Endothelial cell of umbilical vein (primary cell): ENCODE results near the gene CDIP1. TPM values are rescaled to one million over a fixed set of nuclear protein-coding genes. Genes with fewer than 3 reads are reported as not detected.

Experiments
- BruUV-seq: library from RNA; stranded (reverse); fragments of 400-500 nt; replicated peaks from 2 replicates; lab custom pipeline; 2021; lab: Mats Ljungman, UMichigan
- CTCF ChIA-PET: fragments of 300-600, 350-600 bp; sonication (Branson Sonifier 250); formaldehyde crosslinking; loops from one replicate; lab custom pipeline; 2021; ENCODE audit warnings: antibody characterized with exemption, inconsistent platforms; lab: Charles Lee
- POLR2A ChIA-PET: fragments of 300-600, 350-600 bp; sonication (Branson Sonifier 250); formaldehyde crosslinking; loops from one replicate; lab custom pipeline; 2021; ENCODE audit warnings: antibody characterized with exemption, inconsistent platforms; lab: Charles Lee
- DNase-seq: peaks from one replicate; pipeline ENCODE4 v3.0.0-alpha.2; 2011; ENCODE audit warnings: low read depth, low spot score
- FAIRE-seq: peaks from 2 replicates; lab custom pipeline; 2011; peaks lifted over from hg19 to GRCh38; lab: Jason Lieb, UNC
- H2AFZ ChIP-seq: 2 replicates; pipeline ENCODE4 v1.6.0; 2012; ENCODE audit warnings: low read depth, low read length, control low read depth, inconsistent platforms
- H3K27ac ChIP-seq: 2 replicates; pipeline ENCODE4 v1.5.1; 2011; ENCODE audit warnings: low read depth, mild to moderate bottlenecking, control low read depth, low read length, moderate library complexity; ENCODE audit not compliant: insufficient read depth
- H3K27me3 ChIP-seq, 2 experiments: 2 replicates each; pipeline versions ENCODE4 v1.6.0 to v1.6.1; 2011; ENCODE audit warnings: low read length in 2 of 2, mixed read lengths in 1 of 2; ENCODE audit not compliant: control insufficient read depth in 2 of 2, insufficient read depth in 2 of 2
- H3K36me3 ChIP-seq, 2 experiments: 2 replicates in 1 of 2; 3 replicates in 1 of 2; pipeline ENCODE4 v1.5.1; 2011; ENCODE audit warnings: low read length in 2 of 2, mild to moderate bottlenecking in 1 of 2, moderate library complexity in 1 of 2; ENCODE audit not compliant: control insufficient read depth in 2 of 2, insufficient read depth in 2 of 2; ENCODE audit errors: extremely low read depth in 1 of 2
- H3K4me1 ChIP-seq: 3 replicates; pipeline ENCODE4 v1.5.1; 2011; ENCODE audit warnings: mild to moderate bottlenecking, low read length; ENCODE audit not compliant: control insufficient read depth, insufficient read depth; ENCODE audit errors: extremely low read depth
- H3K4me2 ChIP-seq: 2 replicates; pipeline ENCODE4 v1.6.1; 2011; ENCODE audit warnings: low read length, control low read depth, mixed read lengths; ENCODE audit not compliant: insufficient read depth
- H3K4me3 ChIP-seq, 3 experiments: fragments of 200-600 bp in 1 of 3; sonication (generic), shearing (Covaris generic) in 1 of 3; replicated peaks in 1 of 3; 2 replicates each; pipeline ENCODE4 v1.5.1; 2011 to 2016; ENCODE audit warnings: control low read depth in 3 of 3, low read length in 3 of 3, mild to moderate bottlenecking in 2 of 3, inconsistent platforms in 1 of 3, low read depth in 1 of 3, moderate library complexity in 1 of 3; ENCODE audit not compliant: insufficient read depth in 1 of 3
- H3K79me2 ChIP-seq: 2 replicates; pipeline ENCODE4 v1.6.0; 2012; ENCODE audit warnings: low read length, inconsistent platforms; ENCODE audit not compliant: control insufficient read depth, insufficient read depth
- H3K9ac ChIP-seq: replicated peaks from 2 replicates; pipeline ENCODE3; 2011; ENCODE audit warnings: low read length, control low read depth; ENCODE audit not compliant: insufficient read depth; ENCODE audit errors: extremely low read depth
- H3K9me1 ChIP-seq: replicated peaks from 3 replicates; pipeline ENCODE4 v1.6.0; 2011; ENCODE audit warnings: mild to moderate bottlenecking, low read length; ENCODE audit not compliant: control insufficient read depth, insufficient read depth; ENCODE audit errors: extremely low read depth
- H3K9me3 ChIP-seq: replicated peaks from 2 replicates; pipeline ENCODE4 v1.5.1; 2012; ENCODE audit warnings: low read length, inconsistent platforms; ENCODE audit not compliant: control insufficient read depth, insufficient read depth
- H4K20me1 ChIP-seq: replicated peaks from 2 replicates; pipeline ENCODE3; 2011; ENCODE audit warnings: mild to moderate bottlenecking, low read length; ENCODE audit not compliant: control insufficient read depth, insufficient read depth; ENCODE audit errors: extremely low read depth
- CTCF ChIP-seq, 2 donors: IDR thresholded peaks; 1 replicate in 1 of 2; 2 replicates in 1 of 2; pipeline ENCODE4 v1.5.1; 2011; ENCODE audit warnings: low read length in 2 of 2, mild to moderate bottlenecking in 2 of 2, moderate library complexity in 2 of 2, control low read depth in 1 of 2, inconsistent platforms in 1 of 2, low read depth in 1 of 2; ENCODE audit not compliant: insufficient read depth in 1 of 2; ENCODE audit errors: extremely low read depth in 1 of 2
- EZH2 ChIP-seq: IDR thresholded peaks from 2 replicates; pipeline ENCODE4 v1.6.1; 2012; ENCODE audit warnings: borderline replicate concordance, low read depth, mild to moderate bottlenecking, moderate library complexity, low read length, inconsistent platforms; ENCODE audit not compliant: severe bottlenecking
- FOS ChIP-seq: IDR thresholded peaks from 2 replicates; pipeline ENCODE4 v1.6.1; 2011; ENCODE audit warnings: mild to moderate bottlenecking, low read length, moderate library complexity, borderline replicate concordance; ENCODE audit not compliant: insufficient read depth
- GATA2 ChIP-seq: IDR thresholded peaks from 2 replicates; pipeline ENCODE4 v1.7.0; 2011; ENCODE audit warnings: low read depth, mild to moderate bottlenecking, moderate library complexity, mixed read lengths, low read length; ENCODE audit not compliant: insufficient read length, insufficient read depth
- JUN ChIP-seq: IDR thresholded peaks from 2 replicates; pipeline ENCODE4 v1.6.1; 2011; ENCODE audit warnings: borderline replicate concordance, low read depth; ENCODE audit not compliant: insufficient read length, insufficient read depth
- MYC ChIP-seq: IDR thresholded peaks from one replicate; pipeline ENCODE4 v1.6.1; 2011; ENCODE audit warnings: mild to moderate bottlenecking, low read depth, low read length
- POLR2A ChIP-seq: IDR thresholded peaks from 2 replicates; pipeline ENCODE4 v1.6.1; 2012; ENCODE audit warnings: low read depth, mild to moderate bottlenecking, control low read depth, low read length
- POLR2AphosphoS5 ChIP-seq: IDR thresholded peaks from 2 replicates; pipeline ENCODE4 v1.6.1; 2012; ENCODE audit warnings: low read depth, mild to moderate bottlenecking, control low read depth, low read length, moderate library complexity; ENCODE audit not compliant: insufficient read depth
- dilution Hi-C: fragments of 300-500 bp; cut with MboI; formaldehyde crosslinking; loops from one replicate; pipeline ENCODE4 v1.15.0; 2019; ENCODE audit warnings: low sequenced_read_pairs; ENCODE audit not compliant: extremely low pct_ligation_motif_present
- intact Hi-C: fragments of 100-400 bp; cut with micrococcal nuclease; formaldehyde crosslinking; loops from one replicate; pipeline ENCODE4 v1.10.0; 2022
- polyA plus RNA-seq, 4 experiments: library from polyadenylated mRNA; depleted of rRNA in 3 of 4; stranded (reverse) in 3 of 4; unstranded in 1 of 4; fragments of >200 nt; gene quantifications; 2 replicates each; pipeline versions ENCODE4 v1.2.1 to v1.2.3, GENCODE V29; 2011 to 2012; ENCODE audit warnings: missing spikeins in 1 of 4
- total RNA-seq: library from RNA; stranded (reverse); gene quantifications from 2 replicates; pipeline ENCODE4 v1.2.3, GENCODE V29; 2021
- TF ChIP-seq, protein P1 (sequence below): IDR thresholded peaks from 2 replicates; pipeline ENCODE4 v1.6.1; 2011; ENCODE audit not compliant: insufficient read depth, insufficient read length

Gene CDIP1
- total and polyA plus RNA-seq, 2 donors (not counting 3 experiments of a cell fraction or from before 2014, with no cell fraction given): 33.9 to 37.4 TPM

GRCh38 chr16:4510131-4510530, 28.4 kb downstream of the CDIP1 start:
- intact Hi-C loops: no loop called here
- no TSS peak for BruUV-seq
- Histone ChIP-seq H3K9me1 (no peaks in the 10 kb centered on the region), H3K27ac (no peak overlapping the region), H3K36me3 (peaks cover 15 to 57% of the 10 kb centered on the region in 2 experiments), H3K9me3 (no peaks in the 10 kb centered on the region), H3K27me3 (no peaks in the 10 kb centered on the region), H3K4me3 (no peak overlapping the region), H3K79me2 (no peaks in the 10 kb centered on the region), H3K4me1 (peaks cover 9% of the 10 kb centered on the region), H3K4me2 (no peak overlapping the region), H2AFZ (no peak overlapping the region), H4K20me1 (no peaks in the 10 kb centered on the region), H3K9ac (no peak overlapping the region)
- POLR2A ChIA-PET: no interaction called here
- DNase-seq (no peak), FAIRE-seq (no peak)
- dilution Hi-C loops: no loop called here
- TF ChIP-seq FOS (no peak), EZH2 (no peak), GATA2 (no peak), POLR2A (no peak)
- TF ChIP-seq, protein P1, sequence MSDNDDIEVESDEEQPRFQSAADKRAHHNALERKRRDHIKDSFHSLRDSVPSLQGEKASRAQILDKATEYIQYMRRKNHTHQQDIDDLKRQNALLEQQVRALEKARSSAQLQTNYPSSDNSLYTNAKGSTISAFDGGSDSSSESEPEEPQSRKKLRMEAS: no peak
- CTCF ChIA-PET: interaction anchor here (1.3 to 3.1 kb wide), 4 partner anchors 38 to 114 kb away, joined by 3 to 10 read pairs (median 8); partner anchors contain the start of gene MGRN1

DNA sequence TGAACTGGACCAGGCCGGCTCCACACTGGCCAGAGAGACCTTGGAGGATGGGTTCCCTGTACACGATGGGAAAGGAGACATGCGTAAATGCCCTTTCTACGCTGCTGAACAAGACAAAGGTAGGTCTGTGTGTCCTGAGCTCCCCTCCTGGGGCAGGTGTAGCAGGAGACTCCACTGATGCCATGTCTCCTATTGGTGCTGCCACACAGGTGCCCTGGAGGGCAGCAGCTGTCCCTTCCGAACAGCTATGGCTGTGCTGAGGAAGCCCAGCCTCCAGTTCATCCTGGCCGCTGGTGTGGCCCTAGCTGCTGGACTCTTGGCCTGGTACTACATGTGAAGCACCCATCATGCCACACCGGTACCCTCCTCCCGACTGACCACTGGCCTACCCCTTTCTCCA, 29.2 kb downstream of the CDIP1 start:
- POLR2A ChIA-PET: no interaction called here
- Histone ChIP-seq H3K79me2 (no peaks in the 10 kb centered on the region), H3K36me3 (peaks cover 16 to 57% of the 10 kb centered on the region in 2 experiments), H3K9me3 (no peaks in the 10 kb centered on the region), H3K27ac (no peak overlapping the region), H3K4me3 (no peak overlapping the region), H4K20me1 (no peaks in the 10 kb centered on the region), H3K9me1 (no peaks in the 10 kb centered on the region), H3K4me1 (peaks cover 2% of the 10 kb centered on the region), H2AFZ (no peak overlapping the region), H3K4me2 (no peak overlapping the region), H3K27me3 (no peaks in the 10 kb centered on the region), H3K9ac (no peak overlapping the region)
- no peak for DNase-seq
- no peak for TF ChIP-seq POLR2A
- no peak for TF ChIP-seq CTCF (IDR thresholded peaks at IDR 0.05; ENCODE audit: extremely low read depth in 1 of 2, insufficient read depth in 1 of 2, low read depth in 1 of 2, low read length in 2 of 2)
- no peak for TF ChIP-seq EZH2
- no peak for TF ChIP-seq POLR2AphosphoS5
- TF ChIP-seq FOS: no peak
- TF ChIP-seq, protein P1: no peak
- TF ChIP-seq GATA2: no peak
- TF ChIP-seq MYC: no peak
- TF ChIP-seq JUN: no peak
- intact Hi-C loops (no loop called here), dilution Hi-C loops (no loop called here)
- CTCF ChIA-PET: interaction anchor here (1.3 to 6.5 kb wide), 5 partner anchors 33 to 115 kb away, joined by 3 to 48 read pairs (median 9); partner anchors contain the start of genes HMOX2 and MGRN1
- no peak for FAIRE-seq
- BruUV-seq: TSS peak; percentile 16
